Measurements from ENCODE around the gene BLVRB. TPM values are rescaled to one million over a fixed set of nuclear protein-coding genes. Genes with fewer than 3 reads are reported as not detected.
A peak's percentile ranks its signal among the peaks of the same experiment; 100 is the strongest.

Gene BLVRB
- total and polyA plus RNA-seq, 2 of the 8 experiments (the other 6 are each of a cell fraction or from before 2014, with no cell fraction given), result 28.7 to 182 TPM

- H2AFZ ChIP-seq (ENCODE audit: low read length), result no peak overlapping the region
- CTCF ChIA-PET (ENCODE audit: partially characterized antibody), result interaction anchor here (0.6 to 1.9 kb wide), 12 partner anchors 8 to 489 kb away, joined by 3 to 11 read pairs (median 4); no protein-coding TSS in a partner anchor
These were observed 52.7 kb downstream of the BLVRB start for GRCh38 chr19:40412866-40413265.

More at GRCh38 chr19:40412866-40413265, 52.7 kb downstream of the BLVRB start:
- H3K79me1 ChIP-seq (ENCODE audit: low read depth, low read length), result no peaks in the 10 kb centered on the region
- H3K4me2 ChIP-seq (ENCODE audit: insufficient read depth in 1 of 2, low read depth in 2 of 2, low read length in 2 of 2), result peak overlapping the region; percentile 29 to 50; a peak in 3 of 4 replicates
- H3K27ac ChIP-seq (ENCODE audit: low read depth, low read length), result no peak overlapping the region
- no peak overlapping the region for H3K56ac ChIP-seq (replicated peaks; ENCODE audit: insufficient read length, low read depth, low read length)
- no peak overlapping the region for H3K23ac ChIP-seq (ENCODE audit: insufficient read length)
- no peaks in the 10 kb centered on the region for H3K23me2 ChIP-seq (ENCODE audit: low read depth, low read length)
- no peak overlapping the region for H2BK15ac ChIP-seq (ENCODE audit: low read length)
- no peak overlapping the region; the same call in 1 of the 2 replicates for H2BK5ac ChIP-seq (ENCODE audit: low read depth, low read length)
- H2AK5ac ChIP-seq (ENCODE audit: low read depth, low read length), result 0 out of 2 replicates have a peak overlapping the region, but pooled peaks have one; percentile 40
- DNase-seq (ENCODE audit: low read depth in 1 of 2, low spot score in 2 of 2) (no peak), FAIRE-seq (no peak)
- H2BK12ac ChIP-seq (ENCODE audit: low read depth, low read length), result no peak overlapping the region
- no peak overlapping the region for H2BK20ac ChIP-seq (ENCODE audit: low read length)
- no peaks in the 10 kb centered on the region for H3K79me2 ChIP-seq (ENCODE audit: control insufficient read depth in 1 of 2, insufficient read depth in 2 of 2, low read length in 2 of 2)
- WGBS, 2 experiments (ENCODE audit: extremely low coverage in 1 of 2, insufficient coverage in 1 of 2, insufficient read length in 1 of 2, insufficient replicate concordance in 2 of 2, low coverage in 1 of 2, low lambda C conversion rate in 2 of 2, missing lambda C conversion rate in 1 of 2), result 81% methylated on average over 3 of the region's 4 CpGs; no CpG with 5 or more reads in 1 of the 2 experiments
- H3K14ac ChIP-seq (ENCODE audit: insufficient read length), result no peak overlapping the region
- no peak overlapping the region for H2BK120ac ChIP-seq (replicated peaks; ENCODE audit: low read depth, low read length)
- TF ChIP-seq KDM1A (IDR thresholded peaks at IDR 0.05; ENCODE audit: borderline replicate concordance, low read length), result peak; percentile 95
- no peak for TF ChIP-seq USF2 (IDR thresholded peaks at IDR 0.05; ENCODE audit: low read length)
- TF ChIP-seq HDAC2 (IDR thresholded peaks at IDR 0.05; ENCODE audit: borderline replicate concordance in 1 of 2, low read depth in 2 of 2, low read length in 2 of 2), result 0 out of 4 replicates have a peak, but pooled peaks of 1 of the 2 experiments have one; percentile 53
- no peaks in the 10 kb centered on the region for H3K27me3 ChIP-seq (replicated peaks in 1 of 4; ENCODE audit: control insufficient read depth in 3 of 4, extremely low read depth in 1 of 4, insufficient read depth in 3 of 4, low read length in 3 of 4)
- 0 out of 7 replicates have a peak overlapping the region, but pooled peaks of 1 of the 4 experiments have one; percentile 27 for H3K9ac ChIP-seq (replicated peaks in 1 of 4; ENCODE audit: extremely low read depth in 1 of 4, low read depth in 3 of 4, low read length in 3 of 4)
- H3K18ac ChIP-seq (ENCODE audit: extremely low read depth, low read length), result no peak overlapping the region
- no peak overlapping the region for H3K4ac ChIP-seq (replicated peaks; ENCODE audit: insufficient read length, low read depth, low read length)
- no peaks in the 10 kb centered on the region for H4K20me1 ChIP-seq (replicated peaks in 1 of 2; ENCODE audit: control insufficient read depth in 1 of 2, insufficient read depth in 2 of 2, low read length in 2 of 2)
- peak overlapping the region in 2 of 4 experiments; percentile 15 to 43; a peak in 3 of 8 replicates for H3K4me3 ChIP-seq (ENCODE audit: extremely low read depth in 1 of 4, insufficient read depth in 2 of 4, low read depth in 3 of 4, low read length in 4 of 4)
- POLR2A ChIA-PET (ENCODE audit: partially characterized antibody), result interaction anchor here (0.6 to 6.4 kb wide), 10 partner anchors 10 to 31 kb away, joined by 3 to 27 read pairs (median 4); partner anchors contain the start of genes SERTAD1 and SERTAD3
- H4K8ac ChIP-seq (ENCODE audit: extremely low read depth, insufficient read depth, low read length), result peak overlapping the region; percentile 81
- H4K91ac ChIP-seq (replicated peaks; ENCODE audit: insufficient read length, low read length), result no peak overlapping the region
- H3K9me3 ChIP-seq (ENCODE audit: insufficient read depth in 2 of 2, low read depth in 1 of 2, low read length in 1 of 2), result no peaks in the 10 kb centered on the region
- H4K5ac ChIP-seq (ENCODE audit: insufficient read length, low read depth, low read length), result no peak overlapping the region
- no peaks in the 10 kb centered on the region for H3K36me3 ChIP-seq (ENCODE audit: control insufficient read depth in 2 of 4, insufficient read depth in 4 of 4, low read length in 3 of 4)
- peaks cover 7 to 25% (median 16%) of the 10 kb centered on the region in 4 experiments for H3K4me1 ChIP-seq (replicated peaks in 1 of 4; ENCODE audit: control insufficient read depth in 3 of 4, insufficient read depth in 4 of 4, low read length in 3 of 4)

All from H1 (cell line).